ENCODE results near the gene PRPF40A. TPM values are rescaled to one million over a fixed set of nuclear protein-coding genes. Genes with fewer than 3 reads are reported as not detected.

The PRPF40A gene
- total and polyA plus RNA-seq, 2 of the 8 experiments (the other 6 are each of a cell fraction or from before 2014, with no cell fraction given): 85.5 to 176 TPM

GRCh38 chr2:152664725-152665124 is 52.5 kb downstream of the PRPF40A start:
- Histone ChIP-seq H2AK5ac (ENCODE audit: low read depth, low read length) (no peak overlapping the region), H3K4me1 (replicated peaks in 1 of 4; ENCODE audit: control insufficient read depth in 3 of 4, insufficient read depth in 4 of 4, low read length in 3 of 4) (no peaks in the 10 kb centered on the region), H3K79me1 (ENCODE audit: low read depth, low read length) (no peaks in the 10 kb centered on the region; the same call in 1 of the 2 replicates), H2AFZ (ENCODE audit: low read length) (no peak overlapping the region), H3K4me2 (ENCODE audit: insufficient read depth in 1 of 2, low read depth in 2 of 2, low read length in 2 of 2) (no peak overlapping the region), H4K20me1 (replicated peaks in 1 of 2; ENCODE audit: control insufficient read depth in 1 of 2, insufficient read depth in 2 of 2, low read length in 2 of 2) (peaks cover 0 to 3% of the 10 kb centered on the region in 2 experiments), H2BK120ac (replicated peaks; ENCODE audit: low read depth, low read length) (no peak overlapping the region), H3K9me3 (ENCODE audit: insufficient read depth in 2 of 2, low read depth in 1 of 2, low read length in 1 of 2) (no peaks in the 10 kb centered on the region), H4K8ac (ENCODE audit: extremely low read depth, insufficient read depth, low read length) (no peak overlapping the region), H3K4me3 (ENCODE audit: extremely low read depth in 1 of 4, insufficient read depth in 2 of 4, low read depth in 3 of 4, low read length in 4 of 4) (no peak overlapping the region), H3K23me2 (ENCODE audit: low read depth, low read length) (0 out of 2 replicates have a peak, but pooled peaks cover 1% of the 10 kb centered on the region), H3K27ac (ENCODE audit: low read depth, low read length) (no peak overlapping the region), H3K27me3 (replicated peaks in 1 of 4; ENCODE audit: control insufficient read depth in 3 of 4, extremely low read depth in 1 of 4, insufficient read depth in 3 of 4, low read length in 3 of 4) (no peaks in the 10 kb centered on the region), H2BK5ac (ENCODE audit: low read depth, low read length) (no peak overlapping the region), H4K91ac (replicated peaks; ENCODE audit: insufficient read length, low read length) (no peak overlapping the region), H2BK20ac (ENCODE audit: low read length) (no peak overlapping the region), H3K4ac (replicated peaks; ENCODE audit: insufficient read length, low read depth, low read length) (no peak overlapping the region), H2BK12ac (ENCODE audit: low read depth, low read length) (no peak overlapping the region), H3K56ac (replicated peaks; ENCODE audit: insufficient read length, low read depth, low read length) (no peak overlapping the region), H4K5ac (ENCODE audit: insufficient read length, low read depth, low read length) (no peak overlapping the region), H3K18ac (ENCODE audit: extremely low read depth, low read length) (no peak overlapping the region), H3K9ac (replicated peaks in 1 of 4; ENCODE audit: extremely low read depth in 1 of 4, low read depth in 3 of 4, low read length in 3 of 4) (no peak overlapping the region), H3K36me3 (ENCODE audit: control insufficient read depth in 2 of 4, insufficient read depth in 4 of 4, low read length in 3 of 4) (peaks cover 30 to 99% (median 84%) of the 10 kb centered on the region in 4 experiments), H3K14ac (ENCODE audit: insufficient read length) (no peak overlapping the region), H3K79me2 (ENCODE audit: control insufficient read depth in 1 of 2, insufficient read depth in 2 of 2, low read length in 2 of 2) (no peaks in the 10 kb centered on the region), H2BK15ac (ENCODE audit: low read length) (no peak overlapping the region), H3K23ac (ENCODE audit: insufficient read length) (no peak overlapping the region)
- DNase-seq (ENCODE audit: low read depth in 1 of 2, low spot score in 2 of 2) (no peak), FAIRE-seq (no peak)
- ChIA-PET CTCF (ENCODE audit: partially characterized antibody) (interaction anchor here (2.0 kb wide), 1 partner anchor 29 kb away, joined by 6 read pairs; no protein-coding TSS in a partner anchor), POLR2A (ENCODE audit: partially characterized antibody) (interaction anchor here (1.2 kb wide), 1 partner anchor 53 kb away, joined by 3 read pairs; the partner anchor contains the start of gene PRPF40A)
- 90% methylated on average over 7 of the region's 7 CpGs; no CpG with 5 or more reads in 1 of the 2 experiments for WGBS, 2 experiments (ENCODE audit: extremely low coverage in 1 of 2, insufficient coverage in 1 of 2, insufficient read length in 1 of 2, insufficient replicate concordance in 2 of 2, low coverage in 1 of 2, low lambda C conversion rate in 2 of 2, missing lambda C conversion rate in 1 of 2)
- TF ChIP-seq TAF1 (IDR thresholded peaks at IDR 0.05; ENCODE audit: low read depth, low read length): no peak

Measured in H1 (cell line).